ENCODE results near the gene SMIM44.
"Not testable (repeated sequence)": the region's sequence is repeated elsewhere in the genome, so short reads cannot be mapped to it uniquely, and the experiment has no call there.

Gene SMIM44

GRCh38 chr19:3450796-3451411, 32.3 kb downstream of the SMIM44 start:
- Histone ChIP-seq H3K4me1 (ENCODE audit: insufficient read depth, low read length) (no peaks in the 10 kb centered on the region), H3K27ac (ENCODE audit: low read length) (no peak overlapping the region), H3K4me3 (ENCODE audit: low read length) (no peak overlapping the region), H3K36me3 (ENCODE audit: insufficient read depth, low read depth, low read length) (no peaks in the 10 kb centered on the region), H3K9me3 (ENCODE audit: insufficient read depth, low read depth, low read length) (no peaks in the 10 kb centered on the region), H3K27me3 (ENCODE audit: insufficient read depth, low read length) (peaks cover 2% of the 10 kb centered on the region; the same call in 1 of the 2 replicates), H3K9ac (ENCODE audit: low read depth, low read length) (no peak overlapping the region)

GRCh38 chr19:3448616-3449334, 34.5 kb downstream of the SMIM44 start:
- Histone ChIP-seq H3K4me1 (ENCODE audit: insufficient read depth, low read length) (peaks cover 6% of the 10 kb centered on the region; the same call in 1 of the 2 replicates), H3K9me3 (ENCODE audit: insufficient read depth, low read depth, low read length) (no peaks in the 10 kb centered on the region), H3K9ac (ENCODE audit: low read depth, low read length) (no peak overlapping the region), H3K4me3 (ENCODE audit: low read length) (no peak overlapping the region), H3K36me3 (ENCODE audit: insufficient read depth, low read depth, low read length) (no peaks in the 10 kb centered on the region), H3K27me3 (ENCODE audit: insufficient read depth, low read length) (peaks cover 7% of the 10 kb centered on the region; the same call in 1 of the 2 replicates), H3K27ac (ENCODE audit: low read length) (no peak overlapping the region)

GRCh38 chr19:3446657-3447056, 36.6 kb downstream of the SMIM44 start:
- not testable (repeated sequence) for H3K4me1 ChIP-seq (ENCODE audit: insufficient read depth, low read length); H3K4me3 ChIP-seq (ENCODE audit: low read length); H3K9me3 ChIP-seq (ENCODE audit: insufficient read depth, low read depth, low read length); H3K27me3 ChIP-seq (ENCODE audit: insufficient read depth, low read length); H3K9ac ChIP-seq (ENCODE audit: low read depth, low read length); H3K36me3 ChIP-seq (ENCODE audit: insufficient read depth, low read depth, low read length); H3K27ac ChIP-seq (ENCODE audit: low read length)

GRCh38 chr19:3444695-3445234, 38.5 kb downstream of the SMIM44 start:
- peaks cover 7% of the 10 kb centered on the region; the same call in 1 of the 2 replicates for H3K27me3 ChIP-seq (ENCODE audit: insufficient read depth, low read length)
- H3K9me3 ChIP-seq (ENCODE audit: insufficient read depth, low read depth, low read length) = no peaks in the 10 kb centered on the region
- H3K4me3 ChIP-seq (ENCODE audit: low read length) = peak overlapping the region; percentile 48; the same call in 1 of the 2 replicates
- H3K9ac ChIP-seq (ENCODE audit: low read depth, low read length) = no peak overlapping the region
- H3K4me1 ChIP-seq (ENCODE audit: insufficient read depth, low read length) = peaks cover 6% of the 10 kb centered on the region; the same call in 1 of the 2 replicates
- H3K27ac ChIP-seq (ENCODE audit: low read length) = no peak overlapping the region
- H3K36me3 ChIP-seq (ENCODE audit: insufficient read depth, low read depth, low read length) = no peaks in the 10 kb centered on the region

- Histone ChIP-seq H3K36me3 (ENCODE audit: insufficient read depth, low read depth, low read length) (no peaks in the 10 kb centered on the region), H3K9me3 (ENCODE audit: insufficient read depth, low read depth, low read length) (no peaks in the 10 kb centered on the region), H3K4me3 (ENCODE audit: low read length) (peak overlapping the region; percentile 48; the same call in 1 of the 2 replicates), H3K27ac (ENCODE audit: low read length) (no peak overlapping the region), H3K4me1 (ENCODE audit: insufficient read depth, low read length) (peaks cover 6% of the 10 kb centered on the region; the same call in 1 of the 2 replicates), H3K9ac (ENCODE audit: low read depth, low read length) (peak overlapping the region; percentile 46; the same call in 1 of the 2 replicates), H3K27me3 (ENCODE audit: insufficient read depth, low read length) (peaks cover 7% of the 10 kb centered on the region; the same call in 1 of the 2 replicates)
Observed at GRCh38 chr19:3443840-3444694, 39.2 kb downstream of the SMIM44 start.

- H3K9ac ChIP-seq (ENCODE audit: low read depth, low read length) = no peak overlapping the region
- no peaks in the 10 kb centered on the region for H3K9me3 ChIP-seq (ENCODE audit: insufficient read depth, low read depth, low read length)
- no peak overlapping the region for H3K27ac ChIP-seq (ENCODE audit: low read length)
- H3K36me3 ChIP-seq (ENCODE audit: insufficient read depth, low read depth, low read length) = no peaks in the 10 kb centered on the region
- H3K27me3 ChIP-seq (ENCODE audit: insufficient read depth, low read length) = peaks cover 7% of the 10 kb centered on the region; the same call in 1 of the 2 replicates
- no peak overlapping the region for H3K4me3 ChIP-seq (ENCODE audit: low read length)
- H3K4me1 ChIP-seq (ENCODE audit: insufficient read depth, low read length) = peaks cover 6% of the 10 kb centered on the region; the same call in 1 of the 2 replicates
Observed at GRCh38 chr19:3442487-3443071, 40.7 kb downstream of the SMIM44 start.

- Histone ChIP-seq H3K27me3 (ENCODE audit: insufficient read depth, low read length) (peaks cover 7% of the 10 kb centered on the region; the same call in 1 of the 2 replicates), H3K9me3 (ENCODE audit: insufficient read depth, low read depth, low read length) (no peaks in the 10 kb centered on the region), H3K27ac (ENCODE audit: low read length) (no peak overlapping the region), H3K9ac (ENCODE audit: low read depth, low read length) (no peak overlapping the region), H3K36me3 (ENCODE audit: insufficient read depth, low read depth, low read length) (no peaks in the 10 kb centered on the region), H3K4me1 (ENCODE audit: insufficient read depth, low read length) (peaks cover 6% of the 10 kb centered on the region; the same call in 1 of the 2 replicates), H3K4me3 (ENCODE audit: low read length) (no peak overlapping the region)
Observed at GRCh38 chr19:3441986-3442329, 41.3 kb downstream of the SMIM44 start.

GRCh38 chr19:3441089-3441985, 41.9 kb downstream of the SMIM44 start:
- Histone ChIP-seq H3K4me1 (ENCODE audit: insufficient read depth, low read length) (peaks cover 6% of the 10 kb centered on the region; the same call in 1 of the 2 replicates), H3K9ac (ENCODE audit: low read depth, low read length) (no peak overlapping the region), H3K4me3 (ENCODE audit: low read length) (no peak overlapping the region), H3K27ac (ENCODE audit: low read length) (no peak overlapping the region), H3K36me3 (ENCODE audit: insufficient read depth, low read depth, low read length) (no peaks in the 10 kb centered on the region), H3K27me3 (ENCODE audit: insufficient read depth, low read length) (peaks cover 7% of the 10 kb centered on the region; the same call in 1 of the 2 replicates), H3K9me3 (ENCODE audit: insufficient read depth, low read depth, low read length) (no peaks in the 10 kb centered on the region)

GRCh38 chr19:3440082-3440481, 43.2 kb downstream of the SMIM44 start:
- Histone ChIP-seq H3K4me3 (ENCODE audit: low read length) (no peak overlapping the region), H3K4me1 (ENCODE audit: insufficient read depth, low read length) (peaks cover 6% of the 10 kb centered on the region; the same call in 1 of the 2 replicates), H3K27ac (ENCODE audit: low read length) (no peak overlapping the region), H3K9ac (ENCODE audit: low read depth, low read length) (no peak overlapping the region), H3K27me3 (ENCODE audit: insufficient read depth, low read length) (no peaks in the 10 kb centered on the region; the same call in 1 of the 2 replicates), H3K36me3 (ENCODE audit: insufficient read depth, low read depth, low read length) (no peaks in the 10 kb centered on the region), H3K9me3 (ENCODE audit: insufficient read depth, low read depth, low read length) (no peaks in the 10 kb centered on the region)
